ENCODE data around the gene ZNF385B. TPM values are rescaled to one million over a fixed set of nuclear protein-coding genes. Genes with fewer than 3 reads are reported as not detected.

ZNF385B gene
- total RNA-seq, 1 donor from 2014 or later = not detected

DNA sequence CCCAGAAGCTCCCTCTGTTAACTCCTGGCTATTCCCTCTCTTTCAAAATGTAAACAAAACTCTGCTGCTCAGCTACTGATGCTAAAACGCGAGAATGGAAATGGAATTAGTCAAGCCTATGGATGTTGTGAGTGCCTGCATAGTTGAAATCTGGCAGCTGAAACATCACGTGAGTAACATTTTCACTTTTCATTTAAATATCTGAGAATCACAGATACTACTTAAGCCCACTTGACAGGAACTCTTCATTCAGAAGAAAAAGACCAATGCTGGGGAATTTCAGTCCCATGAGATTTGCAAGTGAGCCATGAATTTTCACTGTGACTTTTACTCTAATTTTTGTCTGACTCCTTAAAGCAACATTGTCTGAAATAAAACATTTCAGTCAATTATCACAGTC lies 381.5 kb downstream of the ZNF385B start:
- Mint-ChIP-seq H3K27ac (ENCODE audit: unreplicated experiment) (no peak overlapping the region), H3K9me3 (ENCODE audit: unreplicated experiment) (no peaks in the 10 kb centered on the region), H3K4me1 (ENCODE audit: low read depth, unreplicated experiment) (peaks cover 28% of the 10 kb centered on the region), H3K36me3 (ENCODE audit: unreplicated experiment) (no peaks in the 10 kb centered on the region), H3K4me3 (ENCODE audit: unreplicated experiment) (peak overlapping the region; percentile 79), H3K27me3 (ENCODE audit: unreplicated experiment) (peaks cover 2% of the 10 kb centered on the region)
- TF ChIP-seq, protein P1, sequence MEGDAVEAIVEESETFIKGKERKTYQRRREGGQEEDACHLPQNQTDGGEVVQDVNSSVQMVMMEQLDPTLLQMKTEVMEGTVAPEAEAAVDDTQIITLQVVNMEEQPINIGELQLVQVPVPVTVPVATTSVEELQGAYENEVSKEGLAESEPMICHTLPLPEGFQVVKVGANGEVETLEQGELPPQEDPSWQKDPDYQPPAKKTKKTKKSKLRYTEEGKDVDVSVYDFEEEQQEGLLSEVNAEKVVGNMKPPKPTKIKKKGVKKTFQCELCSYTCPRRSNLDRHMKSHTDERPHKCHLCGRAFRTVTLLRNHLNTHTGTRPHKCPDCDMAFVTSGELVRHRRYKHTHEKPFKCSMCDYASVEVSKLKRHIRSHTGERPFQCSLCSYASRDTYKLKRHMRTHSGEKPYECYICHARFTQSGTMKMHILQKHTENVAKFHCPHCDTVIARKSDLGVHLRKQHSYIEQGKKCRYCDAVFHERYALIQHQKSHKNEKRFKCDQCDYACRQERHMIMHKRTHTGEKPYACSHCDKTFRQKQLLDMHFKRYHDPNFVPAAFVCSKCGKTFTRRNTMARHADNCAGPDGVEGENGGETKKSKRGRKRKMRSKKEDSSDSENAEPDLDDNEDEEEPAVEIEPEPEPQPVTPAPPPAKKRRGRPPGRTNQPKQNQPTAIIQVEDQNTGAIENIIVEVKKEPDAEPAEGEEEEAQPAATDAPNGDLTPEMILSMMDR (IDR thresholded peaks at IDR 0.05; ENCODE audit: partially characterized antibody, unreplicated experiment) = no peak
- DNase-seq = no peak

DNA sequence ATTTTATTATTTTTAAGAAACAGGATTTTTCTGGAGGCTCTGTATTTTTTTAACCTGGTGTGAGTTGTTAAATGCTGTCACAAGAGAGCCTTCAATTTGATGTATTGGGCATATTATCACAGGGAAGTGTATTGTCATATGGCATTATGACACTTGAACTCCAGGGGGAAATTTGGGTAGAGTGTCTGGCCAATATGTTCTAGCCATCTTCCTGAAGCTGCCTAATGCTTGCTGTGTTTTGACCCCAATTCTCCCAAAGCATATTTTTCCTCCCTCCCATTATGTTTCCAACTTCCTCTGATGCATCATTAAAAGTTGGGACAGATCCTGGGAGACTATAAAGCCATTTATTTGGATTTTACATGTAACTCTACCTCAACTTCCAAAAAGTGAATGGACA lies 382.6 kb downstream of the ZNF385B start:
- Mint-ChIP-seq H3K9me3 (ENCODE audit: unreplicated experiment) (no peaks in the 10 kb centered on the region), H3K27me3 (ENCODE audit: unreplicated experiment) (peaks cover 2% of the 10 kb centered on the region), H3K4me1 (ENCODE audit: low read depth, unreplicated experiment) (peaks cover 28% of the 10 kb centered on the region), H3K27ac (ENCODE audit: unreplicated experiment) (no peak overlapping the region), H3K36me3 (ENCODE audit: unreplicated experiment) (no peaks in the 10 kb centered on the region), H3K4me3 (ENCODE audit: unreplicated experiment) (no peak overlapping the region)
- TF ChIP-seq, protein P1 (IDR thresholded peaks at IDR 0.05; ENCODE audit: partially characterized antibody, unreplicated experiment) = no peak
- no peak for DNase-seq

DNA sequence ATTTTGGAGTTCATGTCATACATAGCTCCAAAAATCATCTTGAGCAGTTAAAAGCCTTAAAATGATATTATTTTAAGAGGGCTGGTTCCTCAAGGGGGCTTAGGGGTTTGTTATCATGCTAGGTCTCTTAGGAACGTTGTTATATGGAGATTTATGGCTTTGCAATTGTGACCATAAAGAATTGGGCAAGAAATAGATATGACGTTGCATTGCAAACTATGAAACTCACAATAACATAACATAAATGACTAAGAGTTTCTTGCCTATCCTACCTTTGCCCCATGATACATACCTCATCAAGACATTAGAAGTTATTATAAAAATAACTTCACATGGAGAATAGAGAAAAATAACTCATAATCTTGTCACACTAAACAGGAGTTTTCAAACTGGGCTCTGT lies 390.4 kb downstream of the ZNF385B start:
- Mint-ChIP-seq H3K27ac (ENCODE audit: unreplicated experiment) (no peak overlapping the region), H3K36me3 (ENCODE audit: unreplicated experiment) (no peaks in the 10 kb centered on the region), H3K4me3 (ENCODE audit: unreplicated experiment) (no peak overlapping the region), H3K4me1 (ENCODE audit: low read depth, unreplicated experiment) (no peaks in the 10 kb centered on the region), H3K27me3 (ENCODE audit: unreplicated experiment) (no peaks in the 10 kb centered on the region), H3K9me3 (ENCODE audit: unreplicated experiment) (no peaks in the 10 kb centered on the region)
- TF ChIP-seq, protein P1 (IDR thresholded peaks at IDR 0.05; ENCODE audit: partially characterized antibody, unreplicated experiment) = no peak
- no peak for DNase-seq

DNA sequence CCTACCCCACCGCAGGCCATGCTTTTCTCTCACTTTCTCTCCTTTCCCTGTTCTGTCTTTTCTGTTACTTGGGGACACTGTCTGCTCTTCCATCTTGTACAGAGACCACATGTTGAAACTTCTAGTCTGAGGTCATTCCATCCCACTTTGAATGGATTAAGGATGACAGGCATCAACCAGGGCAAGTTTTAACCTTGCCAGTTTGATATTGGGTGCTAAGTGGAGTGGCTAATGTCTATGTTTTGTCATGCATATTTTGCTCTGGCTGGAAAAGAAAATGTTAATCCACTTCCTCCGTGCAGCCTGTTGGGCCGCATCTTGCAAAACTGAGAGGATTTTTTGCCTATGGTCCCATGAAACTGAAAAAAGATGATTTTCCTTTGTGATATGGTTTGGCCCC lies 391.3 kb downstream of the ZNF385B start:
- no peaks in the 10 kb centered on the region for H3K4me1 Mint-ChIP-seq (ENCODE audit: low read depth, unreplicated experiment)
- peaks cover 1% of the 10 kb centered on the region for H3K27me3 Mint-ChIP-seq (ENCODE audit: unreplicated experiment)
- DNase-seq = no peak
- peaks cover 2% of the 10 kb centered on the region for H3K36me3 Mint-ChIP-seq (ENCODE audit: unreplicated experiment)
- H3K27ac Mint-ChIP-seq (ENCODE audit: unreplicated experiment) = no peak overlapping the region
- TF ChIP-seq, protein P1 (IDR thresholded peaks at IDR 0.05; ENCODE audit: partially characterized antibody, unreplicated experiment) = no peak
- no peak overlapping the region for H3K4me3 Mint-ChIP-seq (ENCODE audit: unreplicated experiment)
- no peaks in the 10 kb centered on the region for H3K9me3 Mint-ChIP-seq (ENCODE audit: unreplicated experiment)

DNA sequence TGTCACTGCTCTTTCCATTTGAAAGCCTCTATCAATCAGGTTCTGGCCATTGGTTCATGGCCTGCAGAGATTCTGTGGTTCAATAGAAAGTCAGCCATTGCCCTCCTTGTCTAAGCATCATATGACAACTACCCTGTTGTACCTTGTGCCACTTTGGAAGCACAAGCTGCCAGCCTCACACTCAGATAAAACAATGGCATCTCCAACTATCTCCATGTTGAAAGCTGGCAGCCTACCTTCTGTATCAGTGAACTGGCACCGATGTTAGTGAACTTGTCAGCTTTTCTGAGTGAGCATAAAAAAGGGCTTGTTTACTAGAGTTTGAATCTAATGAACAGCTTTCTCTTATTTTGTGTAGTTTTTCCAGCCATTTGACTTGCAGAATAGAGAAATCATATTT lies 393.5 kb downstream of the ZNF385B start:
- Mint-ChIP-seq H3K9me3 (ENCODE audit: unreplicated experiment) (no peaks in the 10 kb centered on the region), H3K4me3 (ENCODE audit: unreplicated experiment) (no peak overlapping the region), H3K27ac (ENCODE audit: unreplicated experiment) (no peak overlapping the region), H3K36me3 (ENCODE audit: unreplicated experiment) (peaks cover 5% of the 10 kb centered on the region), H3K4me1 (ENCODE audit: low read depth, unreplicated experiment) (no peaks in the 10 kb centered on the region), H3K27me3 (ENCODE audit: unreplicated experiment) (peaks cover 1% of the 10 kb centered on the region)
- no peak for DNase-seq
- TF ChIP-seq, protein P1 (IDR thresholded peaks at IDR 0.05; ENCODE audit: partially characterized antibody, unreplicated experiment) = no peak
